Esophagus muscularis mucosa (tissue), 3 donors: ENCODE results near the gene CLNK.
"Not testable (repeated sequence)": the region's sequence is repeated elsewhere in the genome, so short reads cannot be mapped to it uniquely, and the experiment has no call there.

Source experiments
- POLR2A ChIP-seq: fragments of 450-650 bp; IDR thresholded peaks from one replicate; pipeline ENCODE4 v1.6.1; 2017; ENCODE audit warnings: antibody characterized with exemption, moderate library complexity, mild to moderate bottlenecking, low read depth
- TF ChIP-seq, protein P1 (sequence below), 3 experiments: fragments of 200-600 bp in 2 of 3; fragments of 450-650 bp in 1 of 3; sonication (generic) in 2 of 3; IDR thresholded peaks; one replicate each; pipeline ENCODE4 v1.5.1; 2017 to 2019; ENCODE audit warnings: antibody characterized with exemption in 3 of 3, mild to moderate bottlenecking in 2 of 3, moderate library complexity in 1 of 3

DNA sequence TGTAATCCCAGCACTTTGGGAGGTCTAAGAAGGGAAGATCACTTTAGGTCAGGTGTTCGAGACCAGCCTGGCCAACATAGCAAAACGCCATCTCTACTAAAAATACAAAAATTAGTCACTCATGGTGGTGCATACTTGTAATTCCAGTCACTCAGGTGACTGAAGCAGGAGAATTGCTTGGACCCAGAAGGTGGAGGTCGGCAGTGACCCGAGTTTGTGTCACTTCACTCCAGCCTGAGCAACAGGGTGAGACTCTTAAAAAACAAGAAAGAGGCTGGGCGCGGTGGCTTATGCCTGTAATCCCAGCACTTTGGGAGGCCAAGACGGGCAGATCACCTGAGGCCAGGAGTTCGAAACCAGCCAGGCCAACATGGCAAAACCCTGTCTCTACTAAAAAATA, 69.6 kb downstream of the CLNK start:
- TF ChIP-seq POLR2A: not testable (repeated sequence)
- TF ChIP-seq, protein P1, sequence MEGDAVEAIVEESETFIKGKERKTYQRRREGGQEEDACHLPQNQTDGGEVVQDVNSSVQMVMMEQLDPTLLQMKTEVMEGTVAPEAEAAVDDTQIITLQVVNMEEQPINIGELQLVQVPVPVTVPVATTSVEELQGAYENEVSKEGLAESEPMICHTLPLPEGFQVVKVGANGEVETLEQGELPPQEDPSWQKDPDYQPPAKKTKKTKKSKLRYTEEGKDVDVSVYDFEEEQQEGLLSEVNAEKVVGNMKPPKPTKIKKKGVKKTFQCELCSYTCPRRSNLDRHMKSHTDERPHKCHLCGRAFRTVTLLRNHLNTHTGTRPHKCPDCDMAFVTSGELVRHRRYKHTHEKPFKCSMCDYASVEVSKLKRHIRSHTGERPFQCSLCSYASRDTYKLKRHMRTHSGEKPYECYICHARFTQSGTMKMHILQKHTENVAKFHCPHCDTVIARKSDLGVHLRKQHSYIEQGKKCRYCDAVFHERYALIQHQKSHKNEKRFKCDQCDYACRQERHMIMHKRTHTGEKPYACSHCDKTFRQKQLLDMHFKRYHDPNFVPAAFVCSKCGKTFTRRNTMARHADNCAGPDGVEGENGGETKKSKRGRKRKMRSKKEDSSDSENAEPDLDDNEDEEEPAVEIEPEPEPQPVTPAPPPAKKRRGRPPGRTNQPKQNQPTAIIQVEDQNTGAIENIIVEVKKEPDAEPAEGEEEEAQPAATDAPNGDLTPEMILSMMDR (IDR thresholded peaks at IDR 0.05): not testable (repeated sequence)
